IPS-NIHi7 (cell line): Measurements from ENCODE around the gene EXOC8.
A peak's percentile ranks its signal among the peaks of the same experiment; 100 is the strongest.

ENCODE experiments used
- DNase-seq: peaks from one replicate; pipeline ENCODE4 v3.0.0; 2012; ENCODE audit warnings: mixed read lengths; ENCODE audit errors: extremely low spot score

EXOC8 gene

GRCh38 chr1:231337472-231338269 is at the start of gene EXOC8:
Gene EXOC8 (minus strand): TSS chr1:231337852. CDS start chr1:231337745, 107 bp downstream.
- peak; percentile 96 for DNase-seq

- no peak for DNase-seq
Measured at GRCh38 chr1:231386466-231386865, 48.8 kb upstream of the EXOC8 start.

GRCh38 chr1:231385416-231385748 is 47.7 kb upstream of the EXOC8 start:
- DNase-seq = no peak

GRCh38 chr1:231384696-231385415 is 47.2 kb upstream of the EXOC8 start:
- DNase-seq = no peak

DNA sequence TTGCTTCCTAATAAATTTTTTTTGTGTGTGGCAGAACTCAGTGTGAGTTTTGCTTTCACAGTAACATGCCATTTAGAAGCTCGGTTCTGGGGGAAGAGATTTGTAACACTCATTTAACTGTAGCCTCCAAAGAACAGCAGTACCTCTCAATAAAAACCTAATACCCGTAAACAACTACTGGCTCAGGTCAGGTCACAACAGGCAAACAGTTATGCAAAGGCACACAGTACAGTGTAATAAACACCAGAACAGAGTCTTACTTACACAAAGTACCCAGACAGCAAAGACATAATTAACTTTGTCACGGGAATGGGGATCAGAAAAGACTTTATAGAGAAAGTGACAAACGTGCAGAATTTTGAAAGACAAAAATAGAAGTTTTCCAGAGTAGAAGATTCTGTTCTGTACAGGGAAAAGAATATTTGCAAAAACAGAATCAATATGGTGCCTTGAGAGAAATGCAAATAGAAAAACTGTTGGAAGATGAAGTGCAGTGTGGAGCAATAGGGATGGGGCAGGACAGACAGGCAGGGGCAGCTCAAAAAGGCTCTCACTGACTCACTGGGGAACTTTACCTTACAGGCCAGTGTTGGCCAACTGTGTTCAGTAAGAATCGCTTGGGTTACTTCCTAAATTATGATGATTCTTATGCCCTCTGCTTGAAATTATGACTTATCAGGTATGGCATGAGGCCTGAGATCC is 45.7 kb upstream of the EXOC8 start:
- no peak for DNase-seq

DNA sequence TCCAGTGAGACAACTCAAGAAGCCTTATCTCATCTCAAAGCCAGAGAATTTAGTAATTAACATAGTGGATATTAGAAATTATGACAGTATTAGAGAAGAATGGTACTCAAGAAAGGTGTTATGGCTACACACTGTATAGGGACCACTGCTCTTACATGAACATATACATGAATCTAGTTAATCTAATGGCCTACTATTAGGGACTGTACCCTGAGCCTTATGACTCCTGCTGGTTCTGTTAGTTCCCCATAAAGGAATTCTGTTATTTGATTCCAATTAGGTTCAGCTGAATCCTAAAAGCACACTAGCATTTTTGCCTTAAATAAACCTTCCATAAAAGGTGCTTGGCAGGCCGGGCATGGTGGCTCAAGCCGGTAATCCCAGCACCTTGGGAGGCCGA is 44.8 kb upstream of the EXOC8 start:
- no peak for DNase-seq

- no peak for DNase-seq
Measured at GRCh38 chr1:231381729-231382128, 44.1 kb upstream of the EXOC8 start.

GRCh38 chr1:231376875-231377549 is 39.4 kb upstream of the EXOC8 start:
- DNase-seq = no peak

DNA sequence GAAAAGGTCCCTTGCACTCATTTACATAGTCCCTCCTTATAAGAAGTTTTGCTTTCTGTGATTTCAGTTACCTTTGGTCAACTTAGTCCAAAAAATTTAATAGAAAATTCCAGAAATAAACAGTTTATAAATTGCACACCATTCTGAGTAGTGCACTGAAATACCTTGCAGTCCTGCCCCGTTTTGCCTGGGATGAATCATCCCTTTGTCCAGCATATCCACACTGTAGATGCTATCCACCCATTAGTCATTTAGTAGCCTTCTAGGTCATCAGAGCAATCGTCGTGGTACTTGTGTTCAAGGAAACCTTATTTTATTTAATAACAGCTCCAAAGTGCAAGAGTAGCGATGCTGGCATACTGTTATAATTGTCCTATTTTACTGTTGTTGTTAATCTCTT is 38.4 kb upstream of the EXOC8 start:
- DNase-seq = no peak

- no peak for DNase-seq
Measured at GRCh38 chr1:231374394-231374793, 36.7 kb upstream of the EXOC8 start.

DNA sequence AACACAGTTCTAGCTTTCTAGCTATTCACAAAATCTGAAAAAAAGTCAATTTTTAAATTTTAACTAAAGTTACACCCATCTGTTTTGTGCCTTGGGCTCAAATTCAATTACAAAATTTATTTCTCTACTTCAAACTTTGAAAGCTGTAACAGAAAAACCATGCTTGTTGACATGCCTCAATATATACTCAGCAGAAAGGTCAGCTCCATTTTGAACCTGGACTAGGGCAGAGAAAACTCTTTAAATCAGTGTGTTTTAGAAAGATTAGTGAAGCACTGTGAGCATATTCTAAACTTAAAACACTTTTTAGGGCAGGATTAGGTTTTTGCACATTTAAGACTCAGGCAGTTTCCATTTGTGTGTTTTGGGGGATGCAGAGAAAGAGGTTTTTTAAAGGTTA is 34.8 kb upstream of the EXOC8 start:
- no peak for DNase-seq

DNA sequence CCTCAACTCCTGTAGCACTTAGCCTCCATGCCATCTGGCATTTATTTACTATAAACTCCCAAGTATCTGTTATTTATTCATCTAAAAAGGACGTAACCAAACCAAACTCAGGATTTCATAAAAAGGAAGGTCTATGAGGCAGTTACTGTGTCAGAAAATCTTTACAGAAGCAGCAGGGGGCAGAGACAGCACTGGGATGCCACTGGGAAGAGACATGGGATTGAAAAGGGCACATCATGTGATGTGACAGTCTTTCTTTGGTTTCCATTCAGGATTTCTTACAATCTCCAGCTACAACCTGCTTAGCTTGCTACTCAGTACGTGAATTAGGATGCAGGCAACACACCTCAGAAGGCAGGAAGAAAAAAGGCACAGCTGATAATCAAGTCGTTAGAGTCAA is 31.6 kb upstream of the EXOC8 start:
- DNase-seq = no peak

GRCh38 chr1:231364192-231364591 is 26.5 kb upstream of the EXOC8 start:
- DNase-seq = no peak

DNA sequence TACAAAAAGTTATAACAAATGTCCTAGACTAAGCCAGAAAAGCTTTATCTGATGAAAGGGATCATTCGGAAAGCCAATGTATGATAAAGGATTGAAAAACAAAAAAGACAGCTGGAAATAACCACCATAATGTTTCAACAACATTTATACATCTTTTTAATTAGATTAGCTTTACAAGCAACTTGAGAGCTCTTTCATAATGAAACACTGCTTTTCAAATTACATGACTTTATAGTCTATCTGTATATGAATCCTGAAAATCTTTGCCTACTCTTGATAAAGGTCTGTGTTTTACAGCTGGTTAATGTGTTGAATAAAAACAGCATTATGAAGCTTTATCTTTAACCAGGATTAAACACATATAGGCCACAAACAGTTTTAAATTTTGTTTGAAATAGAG is 26.0 kb upstream of the EXOC8 start:
- DNase-seq = no peak

- DNase-seq = no peak
Measured at GRCh38 chr1:231362325-231362724, 24.7 kb upstream of the EXOC8 start.

GRCh38 chr1:231359113-231359512 is 21.5 kb upstream of the EXOC8 start:
- DNase-seq = no peak

GRCh38 chr1:231357831-231358354 is 20.2 kb upstream of the EXOC8 start:
- DNase-seq = peak; percentile 62

GRCh38 chr1:231357187-231357772 is 19.6 kb upstream of the EXOC8 start:
- no peak for DNase-seq

- no peak for DNase-seq
Measured at GRCh38 chr1:231355171-231355570, 17.5 kb upstream of the EXOC8 start.

DNA sequence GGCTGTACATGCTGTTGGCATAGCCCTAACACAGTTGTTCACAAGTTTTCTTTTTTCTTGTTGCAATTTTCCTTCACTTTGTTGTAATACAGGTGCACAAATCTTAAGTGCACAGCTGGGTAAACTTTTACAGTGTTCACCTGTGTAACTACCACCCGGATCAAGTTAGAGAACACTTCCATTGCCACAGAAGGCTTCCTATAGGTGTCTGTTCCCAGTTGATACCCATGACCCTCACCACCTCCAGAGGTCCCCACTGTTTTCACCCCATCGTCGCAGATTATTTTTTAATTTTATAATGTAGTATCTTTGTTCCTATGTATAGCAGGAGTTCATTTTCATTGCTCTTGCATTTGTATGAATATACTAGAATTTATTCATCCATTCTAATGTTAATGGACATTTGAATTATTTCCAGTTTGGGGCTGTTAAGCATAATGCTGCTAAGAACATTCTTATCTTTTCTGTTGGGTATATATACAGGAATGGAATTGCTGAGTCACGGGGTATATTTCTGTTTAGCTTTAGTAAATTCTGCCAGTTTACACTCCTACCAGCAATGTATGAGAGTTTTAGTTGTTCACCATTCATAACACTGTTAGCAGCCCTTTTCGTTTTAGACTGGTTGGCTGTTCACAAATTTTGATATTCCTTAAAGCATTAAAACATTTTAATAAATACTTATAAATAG is 16.8 kb upstream of the EXOC8 start:
- no peak for DNase-seq

GRCh38 chr1:231353086-231353485 is 15.4 kb upstream of the EXOC8 start:
- DNase-seq = no peak
